Mesenteric fat pad (tissue), 1 donor: Measurements from ENCODE around the gene DYNC1LI1. TPM values are rescaled to one million over a fixed set of nuclear protein-coding genes. Genes with fewer than 3 reads are reported as not detected.

ENCODE experiments used
- DNase-seq: peaks from one replicate; pipeline ENCODE4 v3.0.0-alpha.2; 2020; ENCODE audit warnings: low spot score
- long read RNA-seq: library from polyadenylated mRNA; unstranded; transcript quantifications from one replicate; pipeline ENCODE4 v2.0.0, GENCODE V29; 2020
- total RNA-seq: library from RNA; stranded (reverse); fragmentation: NEBNext Ultra II Directional; extraction: Animal tissue kit (Norgen Biotek cat#: 25700); gene quantifications from one replicate; pipeline ENCODE4 v1.2.1, GENCODE V29; 2021
- donor health status: DM: yes; HTN: yes; CAD: no.

Gene DYNC1LI1
- total RNA-seq = 29.2 TPM
- long read RNA-seq, transcript DYNC1LI1-201 (13 exons, 2,504 nt) = major isoform, 82 of 93 reads
- long read RNA-seq, partial matches to known transcripts = 6 of 93 reads
- long read RNA-seq, other reads (novel, unspliced or antisense) = 5 of 93 reads

DNA sequence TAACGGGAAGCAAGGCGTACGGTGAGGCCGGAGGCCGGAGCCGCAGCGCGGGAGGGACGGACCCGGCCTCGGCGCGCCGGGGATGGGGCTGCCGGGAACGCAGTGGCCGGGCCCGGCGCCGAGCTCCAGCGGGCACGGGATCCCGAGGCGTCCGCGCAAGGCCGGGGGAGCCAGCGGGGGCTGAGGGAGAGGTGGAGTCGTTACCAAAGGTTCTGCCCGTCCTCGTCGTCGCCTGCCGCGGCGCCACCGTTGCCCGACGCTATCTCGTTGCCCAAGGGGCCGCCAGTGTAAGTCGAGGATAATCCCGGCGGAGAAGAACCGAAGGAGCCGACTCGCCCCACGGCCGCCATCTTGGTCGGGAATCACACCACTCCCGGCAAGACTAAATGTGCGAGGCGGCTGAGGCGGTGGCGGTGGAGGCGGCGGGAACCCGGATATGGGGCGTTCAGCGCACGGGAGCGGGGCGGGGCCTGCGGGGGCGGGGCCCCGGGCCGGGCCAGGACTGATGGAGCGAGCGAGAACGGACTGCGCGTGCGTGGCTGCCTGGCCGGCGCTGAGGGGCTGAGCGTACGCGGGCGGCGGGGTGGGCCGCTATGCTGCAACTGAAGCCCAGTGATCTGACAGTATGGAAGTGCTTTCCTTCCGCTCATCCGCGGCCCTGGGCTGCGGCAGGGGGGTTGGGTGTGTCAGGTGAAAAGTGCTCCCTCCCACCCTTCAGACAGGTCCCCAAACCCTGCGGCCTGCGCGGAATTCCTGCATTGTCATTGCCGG is at the start of gene DYNC1LI1:
Gene DYNC1LI1 (minus strand): TSS at position 438 of the 771 bp plus-strand sequence. CDS start 88 bp downstream, at position 350.
- DNase-seq = peak; percentile 98

- no peak for DNase-seq
Observed at GRCh38 chr3:32619395-32619794, 48.7 kb upstream of the DYNC1LI1 start.

DNA sequence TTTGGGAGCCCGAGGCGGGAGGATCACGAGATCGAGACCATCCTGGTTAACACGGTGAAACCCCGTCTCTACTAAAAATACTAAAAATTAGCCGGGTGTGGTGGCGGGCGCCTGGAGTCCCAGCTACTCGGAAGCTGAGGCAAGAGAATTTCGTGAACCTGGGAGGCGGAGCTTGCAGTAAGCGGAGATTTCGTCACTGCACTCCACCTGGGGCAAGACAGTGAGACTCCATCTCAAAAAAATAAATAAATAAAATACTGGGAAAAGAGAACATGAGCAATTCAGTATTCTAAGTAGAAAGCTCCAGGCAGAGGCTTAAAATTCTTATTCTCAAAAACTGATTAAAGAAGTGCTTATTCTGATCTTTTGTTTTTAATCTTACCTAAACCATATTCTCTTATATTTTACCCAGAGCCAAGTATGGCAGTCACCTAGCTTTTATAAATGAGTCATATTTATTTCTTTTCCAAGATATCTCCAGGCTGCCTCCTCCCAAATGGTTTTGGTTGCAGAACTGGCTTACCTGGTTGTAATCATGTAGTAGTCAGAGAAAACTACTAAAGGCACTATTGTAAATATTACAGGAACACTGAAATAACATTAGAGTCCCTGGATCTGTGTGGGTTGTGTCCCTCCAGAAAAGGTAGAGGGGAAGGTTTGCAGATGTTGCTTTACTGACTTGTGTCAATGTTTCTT is 45.8 kb upstream of the DYNC1LI1 start:
- no peak for DNase-seq

- no peak for DNase-seq
Observed at GRCh38 chr3:32614956-32615355, 44.3 kb upstream of the DYNC1LI1 start.

DNA sequence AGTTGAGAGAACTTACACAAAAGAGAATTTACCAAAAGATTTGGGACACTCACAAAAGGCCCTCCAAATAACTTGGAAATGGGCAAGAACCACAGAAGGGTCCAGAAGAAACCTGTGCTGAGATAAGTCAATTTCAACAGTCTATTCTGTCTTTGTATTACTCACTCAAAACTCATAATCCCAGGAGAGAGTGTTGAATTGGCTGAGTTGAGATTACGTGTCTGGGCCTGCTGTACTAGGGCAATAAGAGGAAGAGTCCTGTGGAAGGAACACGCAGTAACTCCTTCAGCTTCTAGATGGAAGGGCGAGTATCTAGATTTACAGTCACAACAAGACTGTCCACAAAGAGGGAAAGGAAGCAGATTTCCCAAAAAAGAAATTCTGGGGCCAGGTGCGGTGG is 42.5 kb upstream of the DYNC1LI1 start:
- DNase-seq = no peak

- no peak for DNase-seq
Observed at GRCh38 chr3:32612547-32612946, 41.9 kb upstream of the DYNC1LI1 start.

GRCh38 chr3:32607522-32607921 is 36.9 kb upstream of the DYNC1LI1 start:
- no peak for DNase-seq

GRCh38 chr3:32606960-32607359 is 36.3 kb upstream of the DYNC1LI1 start:
- no peak for DNase-seq

- no peak for DNase-seq
Observed at GRCh38 chr3:32606277-32606676, 35.6 kb upstream of the DYNC1LI1 start.

DNA sequence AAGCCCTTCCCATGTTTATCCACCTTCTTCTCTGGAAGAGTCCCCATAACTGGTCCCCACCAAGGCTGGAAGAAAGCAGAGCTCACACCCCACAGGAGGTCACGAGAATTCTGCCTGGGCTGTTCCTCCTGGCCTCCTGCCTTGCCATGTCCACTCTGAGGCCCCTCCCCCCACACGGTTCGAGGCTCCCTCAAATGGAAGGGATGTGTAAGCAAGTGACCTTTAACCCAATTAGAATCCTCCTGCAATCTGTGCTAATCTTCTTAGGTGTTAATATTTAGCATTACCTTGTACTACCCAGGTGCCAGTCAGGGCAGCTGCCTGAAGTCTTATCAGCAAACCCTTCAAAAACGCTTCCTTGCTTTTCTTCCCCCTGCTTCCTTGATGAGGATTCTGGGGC is 32.4 kb upstream of the DYNC1LI1 start:
- no peak for DNase-seq

DNA sequence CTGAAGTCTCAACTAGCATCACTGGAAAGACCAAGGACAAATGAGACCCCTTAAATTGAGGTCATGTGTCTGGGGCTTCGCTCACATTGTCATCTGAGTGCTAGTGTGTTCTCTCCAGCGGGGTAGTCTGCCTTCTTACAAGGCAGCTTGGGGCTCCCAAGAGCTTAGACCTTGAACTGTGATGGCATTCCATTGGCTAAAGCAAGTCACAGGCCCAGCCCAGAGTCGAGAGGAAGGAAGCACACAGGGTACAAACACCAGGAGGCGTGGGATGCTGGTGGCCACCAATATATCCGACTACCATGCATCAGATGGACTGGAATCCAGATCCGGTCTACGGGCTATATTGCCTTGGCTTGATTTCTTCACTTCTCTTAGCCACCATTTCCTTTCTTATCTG is 31.5 kb upstream of the DYNC1LI1 start:
- DNase-seq = no peak

GRCh38 chr3:32601722-32602121 is 31.1 kb upstream of the DYNC1LI1 start:
- no peak for DNase-seq

- no peak for DNase-seq
Observed at GRCh38 chr3:32597656-32598055, 27.0 kb upstream of the DYNC1LI1 start.

DNA sequence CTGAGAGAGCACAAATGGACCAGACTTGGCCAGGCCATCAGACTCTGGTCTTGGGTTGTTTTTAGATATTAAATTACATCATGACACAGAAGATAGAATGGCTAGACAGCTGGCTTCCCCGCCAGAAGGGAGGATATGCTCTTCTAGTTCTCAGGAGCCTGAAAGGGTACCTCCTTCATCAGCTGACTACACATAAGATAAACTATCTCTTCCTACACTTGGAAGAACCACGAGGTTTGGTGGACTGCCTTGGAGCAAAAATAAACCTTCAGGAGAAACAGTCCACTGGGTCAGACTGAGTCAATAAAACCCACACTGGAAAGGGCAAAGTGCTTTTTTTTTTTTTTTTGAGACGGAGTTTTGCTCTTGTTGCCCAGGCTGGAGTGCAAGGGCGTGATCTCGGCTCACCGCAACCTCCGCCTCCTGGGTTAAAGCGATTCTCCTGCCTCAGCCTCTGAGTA is 26.3 kb upstream of the DYNC1LI1 start:
- DNase-seq = no peak

GRCh38 chr3:32596282-32596908 is 25.7 kb upstream of the DYNC1LI1 start:
- DNase-seq = no peak

- DNase-seq = no peak
Observed at GRCh38 chr3:32595323-32595722, 24.7 kb upstream of the DYNC1LI1 start.

GRCh38 chr3:32593903-32594525 is 23.4 kb upstream of the DYNC1LI1 start:
- DNase-seq = no peak

- DNase-seq = no peak
Observed at GRCh38 chr3:32592696-32593353, 22.2 kb upstream of the DYNC1LI1 start.

DNA sequence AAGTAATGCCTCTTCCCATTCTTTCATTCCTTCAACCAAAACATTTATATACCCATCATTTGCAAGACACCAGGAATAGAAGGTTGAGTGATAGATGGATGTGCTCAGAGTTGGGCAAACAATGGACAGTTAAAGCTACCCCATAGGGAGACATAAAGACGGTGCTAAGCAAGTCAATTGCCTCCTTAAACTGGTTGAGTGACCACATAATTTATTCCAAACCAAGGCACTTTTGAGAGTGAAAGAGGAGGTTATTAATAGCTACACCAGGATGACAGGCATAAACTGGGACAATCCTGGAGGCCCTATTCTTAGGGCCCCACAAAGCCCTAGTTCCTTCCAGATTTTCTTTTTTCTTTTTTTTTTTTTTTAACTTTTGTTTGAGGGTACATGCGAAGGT is 21.4 kb upstream of the DYNC1LI1 start:
- no peak for DNase-seq

DNA sequence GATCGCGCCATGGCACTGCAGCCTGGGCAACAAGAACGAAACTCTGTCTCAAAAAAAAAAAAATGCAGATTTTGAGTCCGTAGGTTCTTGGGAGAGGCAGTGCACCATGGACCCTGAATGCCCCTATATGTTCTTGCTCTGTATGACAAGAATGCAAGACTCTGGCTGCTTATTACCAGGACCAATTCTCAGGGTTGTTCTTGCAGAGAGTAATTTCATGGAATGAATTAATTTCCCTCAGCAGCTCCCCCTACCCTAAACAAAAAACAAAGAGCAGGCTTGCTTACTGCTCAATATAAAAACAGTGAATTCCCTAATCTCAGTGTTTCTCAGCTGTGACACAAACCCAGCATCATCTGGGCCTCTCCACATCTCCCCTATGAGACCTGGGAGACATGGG is 20.5 kb upstream of the DYNC1LI1 start:
- DNase-seq = no peak

DNA sequence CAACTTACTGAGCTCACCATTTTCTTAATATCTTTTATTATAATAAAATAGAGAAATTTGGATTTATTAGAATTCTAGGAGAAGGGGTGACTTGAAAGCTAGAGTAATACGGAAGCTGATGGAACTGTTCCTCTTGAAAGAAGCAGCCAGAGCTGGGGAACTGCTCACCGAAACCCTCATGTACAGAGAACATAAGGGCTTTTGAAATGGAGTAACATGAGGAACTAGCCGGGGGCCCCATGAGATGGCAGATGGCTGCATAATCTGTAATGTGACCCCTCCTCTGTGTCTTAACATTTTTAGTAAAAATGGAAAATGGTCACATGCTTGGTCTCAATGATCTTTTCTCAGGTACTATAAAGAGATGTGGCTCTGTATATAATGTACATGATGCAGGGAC is 15.7 kb upstream of the DYNC1LI1 start:
- DNase-seq = no peak
